B cell (primary cell): Measurements from ENCODE around the gene AQP9. TPM values are rescaled to one million over a fixed set of nuclear protein-coding genes. Genes with fewer than 3 reads are reported as not detected.

ENCODE experiments used
- ATAC-seq: fragments of 200-7000 bp; cut with Tn5 transposase; one replicate; pipeline ENCODE4 v1.10.0; 2021; ENCODE audit warnings: low read depth, mild to moderate bottlenecking, moderate number of reproducible peaks, moderate library complexity
- CTCF ChIA-PET: fragments of 350-600 bp; sonication (Branson Sonifier 250); formaldehyde crosslinking; loops from one replicate; lab custom pipeline; 2021; ENCODE audit warnings: antibody characterized with exemption, inconsistent platforms; lab: Charles Lee
- POLR2A ChIA-PET: fragments of 350-600 bp; sonication (Branson Sonifier 250); formaldehyde crosslinking; loops from one replicate; lab custom pipeline; 2021; ENCODE audit warnings: antibody characterized with exemption; lab: Charles Lee
- DNase-seq: peaks from one replicate; pipeline ENCODE4 v3.0.0; 2013
- H2AFZ ChIP-seq: 2 replicates; pipeline ENCODE4 v1.6.1; 2012; ENCODE audit warnings: mild to moderate bottlenecking, low read depth, low read length; ENCODE audit not compliant: insufficient read depth, poor library complexity, severe bottlenecking
- H3K27ac ChIP-seq, 2 donors: 1 replicate in 1 of 2; 2 replicates in 1 of 2; pipeline ENCODE4 v1.5.1; 2012 to 2013; ENCODE audit warnings: low read length in 2 of 2, mild to moderate bottlenecking in 2 of 2, moderate library complexity in 1 of 2
- H3K27me3 ChIP-seq, 4 experiments: fragments of 200-600 bp in 1 of 4; sonication (generic) in 1 of 4; replicated peaks in 1 of 4; 1 replicate in 2 of 4; 2 replicates in 2 of 4; pipeline versions ENCODE4 v1.6.1 to v1.7.0; 2013 to 2016; ENCODE audit warnings: low read length in 3 of 4, mild to moderate bottlenecking in 2 of 4, mixed read lengths in 1 of 4, moderate library complexity in 1 of 4; ENCODE audit not compliant: insufficient read depth in 4 of 4, control insufficient read depth in 3 of 4; ENCODE audit errors: control extremely low read depth in 1 of 4
- H3K36me3 ChIP-seq, 2 experiments: replicated peaks in 1 of 2; 1 replicate in 1 of 2; 2 replicates in 1 of 2; pipeline versions ENCODE4 v1.6.1 to v1.7.1; 2013; ENCODE audit warnings: low read length in 1 of 2; ENCODE audit not compliant: insufficient read depth in 2 of 2, control insufficient read depth in 1 of 2; ENCODE audit errors: control extremely low read depth in 1 of 2, extremely low read depth in 1 of 2
- H3K4me1 ChIP-seq, 2 donors: fragments of 200-600 bp in 1 of 2; sonication (generic) in 1 of 2; 1 replicate in 1 of 2; 2 replicates in 1 of 2; pipeline versions ENCODE4 v1.5.1 to v1.6.1; 2013 to 2017; ENCODE audit warnings: low read length in 2 of 2; ENCODE audit not compliant: control insufficient read depth in 2 of 2, insufficient read depth in 2 of 2
- H3K4me2 ChIP-seq: replicated peaks from 2 replicates; pipeline ENCODE3; 2012; ENCODE audit warnings: mild to moderate bottlenecking, low read depth, low read length; ENCODE audit not compliant: poor library complexity, severe bottlenecking
- H3K4me3 ChIP-seq, 5 experiments: fragments of 200-600 bp in 1 of 5; sonication (generic) in 1 of 5; 1 replicate in 3 of 5; 2 replicates in 2 of 5; pipeline versions ENCODE4 v1.5.1 to v1.7.0; 2011 to 2016; ENCODE audit warnings: low read length in 4 of 5, mild to moderate bottlenecking in 4 of 5, low read depth in 2 of 5, control low read depth in 1 of 5, moderate library complexity in 1 of 5; ENCODE audit not compliant: insufficient read depth in 1 of 5; ENCODE audit errors: control extremely low read depth in 1 of 5, extremely low read depth in 1 of 5
- H3K79me2 ChIP-seq: fragments of 200-600 bp; sonication (generic); one replicate; pipeline ENCODE4 v1.6.0; 2016; ENCODE audit warnings: low read length; ENCODE audit not compliant: control insufficient read depth, insufficient read depth
- H3K9ac ChIP-seq: fragments of 200-600 bp; sonication (generic); 2 replicates; pipeline ENCODE4 v1.6.1; 2017; ENCODE audit warnings: mild to moderate bottlenecking, low read length, moderate library complexity
- H3K9me3 ChIP-seq, 3 donors: one replicate each; pipeline versions ENCODE4 v1.6.1 to v1.7.1; 2013; ENCODE audit warnings: low read length in 2 of 3; ENCODE audit not compliant: control insufficient read depth in 2 of 3, insufficient read depth in 1 of 3; ENCODE audit errors: control extremely low read depth in 1 of 3
- H4K20me1 ChIP-seq: 2 replicates; pipeline ENCODE4 v1.6.0; 2012; ENCODE audit warnings: mild to moderate bottlenecking, low read length; ENCODE audit not compliant: insufficient read depth, control insufficient read depth, poor library complexity, severe bottlenecking
- H3K27ac Mint-ChIP-seq: one replicate; pipeline ENCODE4 v1.8.0; 2021; ENCODE audit warnings: mixed read lengths
- H3K27me3 Mint-ChIP-seq: one replicate; pipeline ENCODE4 v1.8.0; 2021; ENCODE audit warnings: mixed read lengths
- H3K4me1 Mint-ChIP-seq: one replicate; pipeline ENCODE4 v1.8.0; 2021; ENCODE audit warnings: mixed read lengths
- H3K4me3 Mint-ChIP-seq: one replicate; pipeline ENCODE4 v1.8.0; 2021; ENCODE audit warnings: mixed read lengths
- H3K9me3 Mint-ChIP-seq: one replicate; pipeline ENCODE4 v1.8.0; 2022; ENCODE audit warnings: mixed read lengths; ENCODE audit not compliant: insufficient read depth
- EZH2 ChIP-seq: IDR thresholded peaks from 2 replicates; pipeline ENCODE4 v1.6.1; 2012; ENCODE audit warnings: borderline replicate concordance, low read depth, mild to moderate bottlenecking, moderate library complexity, low read length; ENCODE audit not compliant: insufficient read depth, poor library complexity, severe bottlenecking
- WGBS: methylation state at CpG from one replicate; pipeline ENCODE4 v1.1.5; 2013; ENCODE audit warnings: missing lambda C conversion rate; ENCODE audit not compliant: insufficient coverage; 5-methylcytosine and 5-hydroxymethylcytosine counted together
- intact Hi-C: fragments of 100-400 bp; cut with micrococcal nuclease; formaldehyde crosslinking; loops from one replicate; pipeline ENCODE4 v1.10.0; 2022
- polyA plus RNA-seq: library from polyadenylated mRNA; depleted of rRNA; stranded (reverse); fragments of >200 nt; gene quantifications from 2 replicates; pipeline ENCODE4 v1.2.3, GENCODE V29; 2012
- total RNA-seq, 2 donors: library from RNA; stranded (reverse); fragments of 120-200 nt in 1 of 2; gene quantifications; 1 replicate in 1 of 2; 2 replicates in 1 of 2; pipeline versions ENCODE4 v1.2.3 to v1.2.4, GENCODE V29; 2013 to 2022
- TF ChIP-seq, protein P1 (sequence below): fragments of 200-600 bp; IDR thresholded peaks from one replicate; pipeline ENCODE4 v1.8.0; 2022; ENCODE audit warnings: antibody characterized with exemption, mild to moderate bottlenecking

The AQP9 gene
- total and polyA plus RNA-seq, 2 donors (not counting 1 experiment from before 2014, with no cell fraction given): 0.10 TPM; not detected in 1

DNA sequence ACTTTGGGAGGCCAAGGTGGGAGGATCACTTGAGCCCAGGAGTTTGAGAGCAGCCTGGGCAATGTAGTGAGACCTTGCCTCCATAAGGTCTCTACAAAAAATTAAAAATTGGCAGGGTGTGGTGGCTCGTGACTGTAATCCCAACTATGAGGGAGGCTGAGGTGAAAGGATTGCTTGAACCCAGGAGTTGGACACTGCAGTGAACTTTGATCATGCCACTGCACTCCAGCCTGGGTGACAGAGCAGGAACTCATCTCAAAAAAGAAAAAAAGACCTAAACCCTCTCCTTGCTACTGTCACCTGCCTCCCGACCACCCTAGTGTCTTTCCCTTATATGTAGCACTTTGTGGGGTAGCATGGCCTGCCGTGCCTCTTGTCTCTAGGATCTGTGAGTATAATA lies 23.8 kb upstream of the AQP9 start:
- no peaks in the 10 kb centered on the region for H3K4me1 ChIP-seq
- ChIA-PET POLR2A (no interaction called here), CTCF (no interaction called here)
- H3K36me3 ChIP-seq: no peaks in the 10 kb centered on the region
- H3K9ac ChIP-seq: no peak overlapping the region
- H3K27ac ChIP-seq: no peak overlapping the region
- TF ChIP-seq, protein P1, sequence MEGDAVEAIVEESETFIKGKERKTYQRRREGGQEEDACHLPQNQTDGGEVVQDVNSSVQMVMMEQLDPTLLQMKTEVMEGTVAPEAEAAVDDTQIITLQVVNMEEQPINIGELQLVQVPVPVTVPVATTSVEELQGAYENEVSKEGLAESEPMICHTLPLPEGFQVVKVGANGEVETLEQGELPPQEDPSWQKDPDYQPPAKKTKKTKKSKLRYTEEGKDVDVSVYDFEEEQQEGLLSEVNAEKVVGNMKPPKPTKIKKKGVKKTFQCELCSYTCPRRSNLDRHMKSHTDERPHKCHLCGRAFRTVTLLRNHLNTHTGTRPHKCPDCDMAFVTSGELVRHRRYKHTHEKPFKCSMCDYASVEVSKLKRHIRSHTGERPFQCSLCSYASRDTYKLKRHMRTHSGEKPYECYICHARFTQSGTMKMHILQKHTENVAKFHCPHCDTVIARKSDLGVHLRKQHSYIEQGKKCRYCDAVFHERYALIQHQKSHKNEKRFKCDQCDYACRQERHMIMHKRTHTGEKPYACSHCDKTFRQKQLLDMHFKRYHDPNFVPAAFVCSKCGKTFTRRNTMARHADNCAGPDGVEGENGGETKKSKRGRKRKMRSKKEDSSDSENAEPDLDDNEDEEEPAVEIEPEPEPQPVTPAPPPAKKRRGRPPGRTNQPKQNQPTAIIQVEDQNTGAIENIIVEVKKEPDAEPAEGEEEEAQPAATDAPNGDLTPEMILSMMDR: no peak
- no peak for TF ChIP-seq EZH2
- WGBS: 80% methylated on average over 1 of the region's 3 CpGs
- Mint-ChIP-seq H3K4me1 (no peaks in the 10 kb centered on the region), H3K9me3 (no peaks in the 10 kb centered on the region), H3K4me3 (no peak overlapping the region), H3K27me3 (peaks cover 12% of the 10 kb centered on the region), H3K27ac (no peak overlapping the region)
- ATAC-seq: no peak
- no peak overlapping the region for H2AFZ ChIP-seq
- DNase-seq: no peak
- no peak overlapping the region for H3K4me3 ChIP-seq
- H3K27me3 ChIP-seq: peaks cover 0 to 9% (median 0%) of the 10 kb centered on the region in 4 experiments
- H3K4me2 ChIP-seq: no peak overlapping the region
- no peaks in the 10 kb centered on the region for H3K79me2 ChIP-seq
- intact Hi-C loops: no loop called here
- no peaks in the 10 kb centered on the region for H4K20me1 ChIP-seq
- H3K9me3 ChIP-seq: no peaks in the 10 kb centered on the region

- POLR2A ChIA-PET: no interaction called here
- H4K20me1 ChIP-seq: no peaks in the 10 kb centered on the region
- intact Hi-C loops: no loop called here
- ATAC-seq (no peak), DNase-seq (no peak)
- Mint-ChIP-seq H3K9me3 (no peaks in the 10 kb centered on the region), H3K27me3 (peaks cover 12% of the 10 kb centered on the region), H3K4me1 (no peaks in the 10 kb centered on the region), H3K4me3 (no peak overlapping the region), H3K27ac (no peak overlapping the region)
- H3K79me2 ChIP-seq: no peaks in the 10 kb centered on the region
- H2AFZ ChIP-seq: no peak overlapping the region
- no peaks in the 10 kb centered on the region for H3K9me3 ChIP-seq
- no peak overlapping the region for H3K9ac ChIP-seq
- no peak overlapping the region for H3K4me2 ChIP-seq
- no peak for TF ChIP-seq EZH2
- TF ChIP-seq, protein P1: no peak
- H3K36me3 ChIP-seq: no peaks in the 10 kb centered on the region
- CTCF ChIA-PET: no interaction called here
- peaks cover 0 to 5% (median 0%) of the 10 kb centered on the region in 4 experiments for H3K27me3 ChIP-seq
- no peaks in the 10 kb centered on the region for H3K4me1 ChIP-seq
- H3K27ac ChIP-seq: no peak overlapping the region
- H3K4me3 ChIP-seq: no peak overlapping the region
Observed at GRCh38 chr15:58114812-58115211, 23.4 kb upstream of the AQP9 start.
